Measurements from ENCODE around the gene AATK.

- TF ChIP-seq EZH2phosphoT487 (IDR thresholded peaks at IDR 0.05; ENCODE audit: insufficient read depth, low read depth) = no peak
- TF ChIP-seq EZH2 (IDR thresholded peaks at IDR 0.05; ENCODE audit: insufficient read depth, poor library complexity, severe bottlenecking) = no peak
Observed at GRCh38 chr17:81076141-81076679, 89.8 kb downstream of the AATK start.
